Middle frontal gyrus (tissue), 1 donor: ENCODE data around the gene PPP6R3.

ENCODE experiments used
- DNase-seq: peaks from one replicate; pipeline ENCODE4 v3.0.0-alpha.2; 2015; ENCODE audit warnings: low spot score; ENCODE audit errors: extremely low spot score

Gene PPP6R3

GRCh38 chr11:68551777-68552176 is 91.2 kb downstream of the PPP6R3 start:
- DNase-seq, result no peak

- no peak for DNase-seq
Observed at GRCh38 chr11:68552542-68552941, 92.0 kb downstream of the PPP6R3 start.

DNA sequence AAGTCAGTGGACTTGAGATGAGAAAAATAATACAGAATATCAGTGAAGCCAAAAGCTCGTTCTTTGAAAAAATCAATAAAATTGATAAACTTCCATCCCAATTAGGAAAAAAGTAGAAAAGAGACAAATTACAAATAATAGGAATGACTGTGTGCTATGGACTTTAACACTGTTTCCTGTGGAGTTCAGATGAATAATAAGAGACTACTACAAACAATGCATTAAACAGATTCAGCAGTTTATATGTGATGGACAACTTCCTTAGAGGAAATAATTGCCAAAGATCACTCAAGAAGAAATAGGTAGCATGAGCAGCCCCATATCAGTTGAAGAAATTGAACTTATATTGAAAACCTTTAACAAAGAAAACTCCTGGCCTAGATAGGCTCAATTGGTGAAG is 99.7 kb downstream of the PPP6R3 start:
- DNase-seq, result no peak

DNA sequence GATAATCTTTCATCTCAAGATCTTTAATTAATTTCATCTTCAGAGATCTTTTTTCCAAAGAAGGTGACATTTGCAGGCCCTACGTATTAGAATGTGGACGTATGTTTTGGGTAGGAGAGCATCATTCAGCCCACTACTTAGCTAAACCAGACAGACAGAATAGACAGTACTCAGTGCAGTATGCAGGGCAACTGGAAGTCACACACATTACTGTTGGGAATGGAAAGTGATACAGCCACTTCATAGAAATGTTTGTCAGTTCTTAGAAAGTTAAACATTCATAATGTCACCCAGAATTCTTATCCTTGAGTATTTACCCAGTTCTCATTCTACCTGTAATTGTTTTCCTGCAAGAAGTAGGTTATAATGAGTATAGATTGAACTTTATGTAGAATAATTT is 102.9 kb downstream of the PPP6R3 start:
- DNase-seq, result no peak

DNA sequence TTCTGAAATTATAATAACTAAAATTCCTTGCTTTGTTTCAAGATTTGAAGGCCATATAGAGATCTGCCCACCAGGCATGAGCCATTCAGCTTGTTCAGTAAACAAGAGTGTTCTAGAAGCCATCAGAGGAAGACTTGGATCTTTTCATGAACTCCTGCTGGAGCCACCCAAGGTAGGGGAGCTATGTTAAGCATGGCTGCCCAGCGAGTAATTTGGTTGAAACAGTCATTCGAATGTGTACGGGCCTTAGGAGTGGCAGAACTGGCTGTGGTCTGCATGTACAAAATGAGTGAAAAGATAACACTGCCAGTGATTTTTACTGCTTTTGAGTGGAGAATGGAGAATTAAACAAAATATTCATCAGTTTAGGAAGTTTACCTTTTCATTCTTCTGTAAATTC is 103.7 kb downstream of the PPP6R3 start:
- no peak for DNase-seq

- DNase-seq, result no peak
Observed at GRCh38 chr11:68565768-68566167, 105.2 kb downstream of the PPP6R3 start.

DNA sequence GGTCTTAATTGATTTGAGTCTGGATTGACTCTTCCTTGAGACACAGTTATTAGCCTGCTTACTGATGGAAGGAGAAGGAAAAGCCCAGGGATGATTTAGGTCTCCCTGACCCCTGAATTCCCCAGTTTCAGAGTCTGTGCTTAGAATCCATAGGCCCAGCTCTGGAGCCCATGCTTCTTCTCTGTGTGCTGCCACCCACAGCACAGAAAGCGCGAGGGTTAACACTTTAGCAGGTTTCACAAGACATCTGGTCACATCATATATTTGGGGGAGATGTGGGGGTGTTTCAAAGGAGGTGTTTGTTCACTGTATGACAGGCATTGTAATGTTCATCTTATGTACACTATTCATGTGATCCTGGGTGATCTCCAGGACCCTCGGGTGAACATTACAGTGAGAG is 107.0 kb downstream of the PPP6R3 start:
- DNase-seq, result no peak

DNA sequence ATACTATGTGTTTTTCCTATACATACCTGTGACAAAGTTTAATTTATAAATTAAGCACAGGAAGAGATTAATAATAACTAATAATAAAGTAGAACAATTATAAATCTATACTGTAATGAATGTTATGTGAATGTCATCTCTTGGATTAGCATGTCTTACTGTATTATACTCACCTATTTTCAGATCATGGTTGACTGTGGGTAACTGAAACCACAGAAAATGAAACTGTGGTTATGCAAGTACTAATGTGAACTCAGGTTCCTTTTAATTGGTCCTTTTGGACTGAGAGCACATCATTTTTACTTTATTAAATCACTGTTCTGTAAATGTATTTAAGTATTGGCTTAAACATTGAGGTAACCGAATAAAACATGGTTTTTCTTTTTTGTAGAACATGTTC is 108.8 kb downstream of the PPP6R3 start:
- DNase-seq, result no peak

DNA sequence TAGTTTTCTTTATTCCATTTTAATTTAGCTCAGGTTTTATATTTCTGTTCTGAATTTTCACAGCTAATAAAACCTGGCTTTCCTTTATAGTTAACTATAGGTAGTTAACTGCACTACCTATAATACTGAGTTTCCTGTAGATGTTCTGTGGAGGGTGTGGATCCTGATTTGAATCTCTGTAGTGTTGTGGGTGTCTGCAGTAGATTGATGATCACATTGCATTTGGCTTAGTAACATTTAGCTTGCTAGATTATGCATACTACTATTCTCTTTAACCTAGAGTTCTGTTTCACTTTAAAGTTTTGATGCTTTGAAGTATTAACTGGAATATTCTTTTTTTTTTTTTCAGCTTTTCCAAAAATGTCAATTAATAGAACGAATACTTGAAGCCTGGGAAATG is 110.1 kb downstream of the PPP6R3 start:
- DNase-seq, result no peak

DNA sequence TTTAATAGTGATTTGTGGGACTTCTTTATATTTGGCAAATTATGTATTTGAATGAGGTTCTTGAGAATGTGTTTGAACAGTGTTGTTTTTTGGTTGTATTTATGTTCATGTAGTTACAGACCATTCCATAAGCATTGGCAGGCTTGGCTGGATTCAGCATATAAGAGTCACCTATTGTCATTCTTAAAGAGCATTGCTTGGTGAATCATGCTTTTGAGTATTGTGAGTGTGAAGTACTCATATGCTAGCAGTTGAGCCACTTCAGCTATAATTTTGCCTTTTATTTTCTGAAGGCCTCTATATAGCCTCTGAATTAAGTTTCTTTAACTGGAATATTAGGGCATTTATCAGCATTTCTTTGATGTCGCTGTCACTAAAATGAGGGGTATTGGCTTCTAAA is 113.8 kb downstream of the PPP6R3 start:
- no peak for DNase-seq

- DNase-seq, result no peak
Observed at GRCh38 chr11:68575025-68575665, 114.6 kb downstream of the PPP6R3 start.

DNA sequence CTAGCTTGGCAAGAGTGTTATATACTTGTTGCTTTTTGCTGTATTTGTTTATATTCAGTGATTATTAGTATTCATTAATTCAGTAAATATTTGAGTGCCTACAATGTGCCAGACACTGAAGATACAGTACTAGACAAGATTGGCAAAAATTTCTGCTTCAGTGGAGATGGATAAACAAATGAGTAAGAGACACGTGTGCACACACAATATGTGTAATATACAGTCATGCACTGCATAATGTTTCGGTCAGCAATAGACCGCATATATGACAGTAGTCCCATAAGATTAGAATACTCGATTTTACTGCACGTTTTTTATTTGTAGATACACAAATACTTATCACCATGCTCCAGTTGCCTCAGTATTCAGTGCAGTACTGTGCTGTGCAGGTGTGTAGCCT is 118.9 kb downstream of the PPP6R3 start:
- no peak for DNase-seq

GRCh38 chr11:68581439-68581838 is 120.9 kb downstream of the PPP6R3 start:
- DNase-seq, result no peak

GRCh38 chr11:68581901-68582300 is 121.3 kb downstream of the PPP6R3 start:
- no peak for DNase-seq

DNA sequence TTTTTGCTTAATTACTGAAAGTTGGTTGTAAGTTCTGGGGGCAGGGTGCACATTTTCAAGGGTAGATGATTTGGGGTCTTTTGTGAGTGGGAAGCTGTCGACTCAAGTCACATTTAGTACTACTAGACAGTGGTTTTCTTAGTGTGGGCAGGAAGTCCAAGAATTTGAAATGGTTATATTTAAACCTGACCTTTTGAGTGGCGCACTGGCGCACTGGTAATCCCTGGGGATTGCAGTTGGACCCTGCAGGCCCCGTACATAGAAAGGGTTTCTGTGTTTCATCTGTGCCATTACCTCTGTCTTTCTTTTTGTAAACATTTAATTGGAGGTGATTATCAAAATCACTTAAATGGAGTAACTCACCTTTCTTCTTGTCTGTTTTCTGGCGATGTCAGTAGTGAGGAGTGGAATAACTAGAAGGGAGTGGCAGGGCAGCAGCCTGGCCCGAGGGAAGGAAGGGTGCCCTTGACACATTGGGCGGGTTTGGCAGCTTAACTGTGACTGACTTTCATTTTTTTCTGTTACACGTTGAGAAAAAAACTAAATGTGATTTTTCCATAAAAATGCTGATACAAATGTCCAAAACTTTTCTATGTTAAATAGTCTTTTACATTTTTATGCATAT is 122.0 kb downstream of the PPP6R3 start:
- DNase-seq, result no peak

DNA sequence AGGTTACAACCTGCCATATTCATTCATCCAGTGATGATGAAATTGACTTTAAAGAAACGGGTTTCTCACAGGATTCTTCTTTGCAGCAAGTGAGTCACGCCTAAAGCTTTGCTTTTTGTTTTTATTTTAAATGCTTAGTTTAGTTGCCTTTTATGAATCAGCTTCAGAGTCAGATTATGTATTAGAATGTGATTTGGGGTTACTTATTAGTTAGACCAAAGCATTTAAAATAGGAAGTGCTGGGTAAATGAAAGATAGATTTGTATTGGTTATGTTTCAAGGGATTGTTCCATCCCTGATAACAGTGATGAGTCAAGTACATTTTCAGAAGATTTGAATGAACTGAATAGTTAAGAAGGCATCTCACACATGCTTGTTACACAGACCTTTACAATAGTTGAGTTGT is 122.5 kb downstream of the PPP6R3 start:
- no peak for DNase-seq

- no peak for DNase-seq
Observed at GRCh38 chr11:68584097-68584496, 123.5 kb downstream of the PPP6R3 start.

- no peak for DNase-seq
Observed at GRCh38 chr11:68584991-68585524, 124.5 kb downstream of the PPP6R3 start.

GRCh38 chr11:68589547-68590216 is 129.1 kb downstream of the PPP6R3 start:
- DNase-seq, result no peak

- no peak for DNase-seq
Observed at GRCh38 chr11:68591719-68592118, 131.2 kb downstream of the PPP6R3 start.

- DNase-seq, result no peak
Observed at GRCh38 chr11:68593441-68593840, 132.9 kb downstream of the PPP6R3 start.

DNA sequence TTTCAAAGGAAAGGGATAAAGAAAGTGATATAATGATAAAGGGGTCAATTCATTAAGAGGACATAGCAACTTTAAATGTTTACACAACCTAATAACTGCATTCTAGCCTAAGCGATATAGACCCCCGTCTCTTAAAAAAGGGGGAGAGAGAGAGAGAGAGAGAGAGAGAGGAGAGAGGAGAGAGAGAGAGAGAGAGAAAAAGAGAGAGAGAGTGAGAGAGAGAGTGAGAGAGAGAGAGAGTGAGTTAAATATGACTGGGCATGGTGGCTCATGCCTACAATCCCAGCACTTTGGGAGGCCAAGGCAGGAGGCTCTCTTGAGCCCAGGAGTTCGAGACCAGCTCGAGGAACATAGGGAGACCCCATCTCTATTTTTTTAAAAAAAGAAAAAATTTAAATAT is 133.6 kb downstream of the PPP6R3 start:
- DNase-seq, result no peak

GRCh38 chr11:68596231-68596630 is 135.7 kb downstream of the PPP6R3 start:
- DNase-seq, result no peak
